ENCODE data around the gene PABPC1L. TPM values are rescaled to one million over a fixed set of nuclear protein-coding genes. Genes with fewer than 3 reads are reported as not detected.
A peak's percentile ranks its signal among the peaks of the same experiment; 100 is the strongest.

PABPC1L gene
- total RNA-seq, 1 experiment from 2014 or later: 42.2 TPM

DNA sequence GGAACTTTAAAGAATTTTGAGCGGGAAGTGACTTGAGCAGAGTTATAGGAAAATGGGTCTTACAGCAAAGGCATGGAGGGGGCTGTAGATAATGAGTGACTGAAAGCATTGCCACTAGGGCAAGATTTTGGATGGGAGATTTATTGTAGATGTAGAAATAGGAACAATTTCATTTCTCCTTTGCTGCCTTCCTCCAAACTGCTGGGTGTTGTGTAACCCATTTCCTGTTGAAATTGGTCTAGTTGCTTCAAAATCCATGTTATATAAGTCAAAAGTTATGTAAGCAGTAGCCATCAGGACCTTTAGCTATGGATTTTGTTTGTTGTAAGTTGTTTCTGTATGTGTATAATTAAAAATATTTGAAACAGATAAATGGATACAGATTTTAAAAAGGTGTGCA lies 13.3 kb upstream of the PABPC1L start:
- peak; percentile 33 for DNase-seq (ENCODE audit: low spot score)
- Histone ChIP-seq H3K27me3 (replicated peaks; ENCODE audit: insufficient read depth, low read depth, low read length, poor library complexity) (no peaks in the 10 kb centered on the region), H3K9me3 (ENCODE audit: low read depth, low read length, poor library complexity, severe bottlenecking) (no peaks in the 10 kb centered on the region), H3K27ac (ENCODE audit: low read depth, low read length, poor library complexity, severe bottlenecking) (no peak overlapping the region), H3K36me3 (ENCODE audit: insufficient read depth, low read length, poor library complexity, severe bottlenecking) (peaks cover 3% of the 10 kb centered on the region), H3K4me1 (ENCODE audit: insufficient read depth, low read length, poor library complexity, severe bottlenecking) (peaks cover 16% of the 10 kb centered on the region), H3K4me3 (ENCODE audit: low read depth, low read length, poor library complexity, severe bottlenecking) (no peak overlapping the region)
- no peak for TF ChIP-seq EZH2 (IDR thresholded peaks at IDR 0.05; ENCODE audit: borderline replicate concordance, low read depth, low read length, poor library complexity, severe bottlenecking)
- TF ChIP-seq, protein P1, sequence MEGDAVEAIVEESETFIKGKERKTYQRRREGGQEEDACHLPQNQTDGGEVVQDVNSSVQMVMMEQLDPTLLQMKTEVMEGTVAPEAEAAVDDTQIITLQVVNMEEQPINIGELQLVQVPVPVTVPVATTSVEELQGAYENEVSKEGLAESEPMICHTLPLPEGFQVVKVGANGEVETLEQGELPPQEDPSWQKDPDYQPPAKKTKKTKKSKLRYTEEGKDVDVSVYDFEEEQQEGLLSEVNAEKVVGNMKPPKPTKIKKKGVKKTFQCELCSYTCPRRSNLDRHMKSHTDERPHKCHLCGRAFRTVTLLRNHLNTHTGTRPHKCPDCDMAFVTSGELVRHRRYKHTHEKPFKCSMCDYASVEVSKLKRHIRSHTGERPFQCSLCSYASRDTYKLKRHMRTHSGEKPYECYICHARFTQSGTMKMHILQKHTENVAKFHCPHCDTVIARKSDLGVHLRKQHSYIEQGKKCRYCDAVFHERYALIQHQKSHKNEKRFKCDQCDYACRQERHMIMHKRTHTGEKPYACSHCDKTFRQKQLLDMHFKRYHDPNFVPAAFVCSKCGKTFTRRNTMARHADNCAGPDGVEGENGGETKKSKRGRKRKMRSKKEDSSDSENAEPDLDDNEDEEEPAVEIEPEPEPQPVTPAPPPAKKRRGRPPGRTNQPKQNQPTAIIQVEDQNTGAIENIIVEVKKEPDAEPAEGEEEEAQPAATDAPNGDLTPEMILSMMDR (conservative IDR thresholded peaks at IDR 0.05; ENCODE audit: low read depth, low read length): no peak
- intact Hi-C loops (cut with micrococcal nuclease; ENCODE audit: unreplicated experiment): no loop called here
- BruUV-seq (replicated peaks): no TSS peak
- CTCF ChIA-PET: no interaction called here
- POLR2A ChIA-PET (ENCODE audit: low non-redundant PET): no interaction called here

DNA sequence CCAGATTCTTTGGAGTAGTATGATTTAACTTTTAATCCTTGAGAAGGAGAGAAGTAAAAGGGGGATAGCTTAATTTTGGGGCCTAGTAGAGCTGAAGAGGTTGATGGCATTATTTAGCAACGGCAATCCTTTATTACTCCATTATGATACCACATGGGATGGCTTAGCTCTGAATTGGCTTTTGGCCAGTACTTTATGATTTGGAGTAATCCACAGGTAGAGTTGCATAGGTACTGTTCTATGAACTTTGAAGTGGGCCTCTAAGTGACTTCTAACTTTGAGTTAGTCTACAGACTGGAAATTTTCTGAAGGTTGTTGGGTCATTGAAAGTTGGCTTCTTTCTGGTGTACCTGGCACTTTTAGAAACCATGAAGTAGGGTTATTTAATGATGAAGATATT lies 12.7 kb upstream of the PABPC1L start:
- CTCF ChIA-PET: no interaction called here
- DNase-seq (ENCODE audit: low spot score): no peak
- POLR2A ChIA-PET (ENCODE audit: low non-redundant PET): no interaction called here
- BruUV-seq (replicated peaks): no TSS peak
- H3K27me3 ChIP-seq (replicated peaks; ENCODE audit: insufficient read depth, low read depth, low read length, poor library complexity): no peaks in the 10 kb centered on the region
- no peaks in the 10 kb centered on the region for H3K9me3 ChIP-seq (ENCODE audit: low read depth, low read length, poor library complexity, severe bottlenecking)
- no peak overlapping the region for H3K4me3 ChIP-seq (ENCODE audit: low read depth, low read length, poor library complexity, severe bottlenecking)
- H3K4me1 ChIP-seq (ENCODE audit: insufficient read depth, low read length, poor library complexity, severe bottlenecking): peaks cover 16% of the 10 kb centered on the region
- TF ChIP-seq, protein P1 (conservative IDR thresholded peaks at IDR 0.05; ENCODE audit: low read depth, low read length): no peak
- no peak for TF ChIP-seq EZH2 (IDR thresholded peaks at IDR 0.05; ENCODE audit: borderline replicate concordance, low read depth, low read length, poor library complexity, severe bottlenecking)
- intact Hi-C loops (cut with micrococcal nuclease; ENCODE audit: unreplicated experiment): no loop called here
- peaks cover 9% of the 10 kb centered on the region for H3K36me3 ChIP-seq (ENCODE audit: insufficient read depth, low read length, poor library complexity, severe bottlenecking)
- H3K27ac ChIP-seq (ENCODE audit: low read depth, low read length, poor library complexity, severe bottlenecking): no peak overlapping the region

DNA sequence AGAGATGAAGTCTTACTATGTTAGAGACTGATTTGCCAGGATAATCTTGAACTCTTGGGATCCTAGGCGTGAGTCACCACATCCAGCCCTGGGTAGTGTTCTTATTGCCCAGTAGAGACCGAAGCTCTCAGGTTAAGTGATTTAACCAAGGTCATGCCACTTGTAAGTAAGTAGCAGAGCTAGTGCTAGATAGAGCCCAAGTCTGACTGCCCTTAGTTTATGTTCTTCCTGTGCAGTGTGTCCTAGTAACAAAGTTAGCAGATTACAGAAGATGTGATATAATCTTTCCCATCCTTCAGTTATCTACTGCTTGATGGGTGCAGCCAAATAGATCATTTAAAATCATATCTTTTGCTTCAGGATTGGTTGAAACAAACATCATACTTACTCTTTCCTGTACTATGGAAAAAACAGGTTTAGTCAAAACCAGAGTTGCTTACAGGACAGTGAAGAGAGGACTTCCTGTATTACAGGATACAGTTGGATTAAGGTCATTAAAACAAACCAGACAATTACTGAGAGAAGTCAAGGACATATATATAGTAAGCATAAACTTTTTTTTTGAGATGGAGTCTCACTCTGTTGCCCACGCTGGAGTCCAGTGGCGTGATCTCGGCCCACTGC lies 9.5 kb upstream of the PABPC1L start:
- H3K4me1 ChIP-seq (ENCODE audit: insufficient read depth, low read length, poor library complexity, severe bottlenecking): peaks cover 16% of the 10 kb centered on the region
- CTCF ChIA-PET: no interaction called here
- H3K4me3 ChIP-seq (ENCODE audit: low read depth, low read length, poor library complexity, severe bottlenecking): no peak overlapping the region
- DNase-seq (ENCODE audit: low spot score): no peak
- intact Hi-C loops (cut with micrococcal nuclease; ENCODE audit: unreplicated experiment): no loop called here
- H3K9me3 ChIP-seq (ENCODE audit: low read depth, low read length, poor library complexity, severe bottlenecking): no peaks in the 10 kb centered on the region
- BruUV-seq (replicated peaks): no TSS peak
- POLR2A ChIA-PET (ENCODE audit: low non-redundant PET): no interaction called here
- TF ChIP-seq, protein P1 (conservative IDR thresholded peaks at IDR 0.05; ENCODE audit: low read depth, low read length): no peak
- no peak for TF ChIP-seq EZH2 (IDR thresholded peaks at IDR 0.05; ENCODE audit: borderline replicate concordance, low read depth, low read length, poor library complexity, severe bottlenecking)
- no peak overlapping the region for H3K27ac ChIP-seq (ENCODE audit: low read depth, low read length, poor library complexity, severe bottlenecking)
- peaks cover 41% of the 10 kb centered on the region for H3K36me3 ChIP-seq (ENCODE audit: insufficient read depth, low read length, poor library complexity, severe bottlenecking)
- H3K27me3 ChIP-seq (replicated peaks; ENCODE audit: insufficient read depth, low read depth, low read length, poor library complexity): no peaks in the 10 kb centered on the region

All from A673 (cell line).